Left lung (tissue), 14 donors: ENCODE results near the gene KLF3. TPM values are rescaled to one million over a fixed set of nuclear protein-coding genes. Genes with fewer than 3 reads are reported as not detected.

Source experiments
- ATAC-seq: fragments of 200-7000 bp; cut with Tn5 transposase; one replicate; pipeline ENCODE4 v1.9.1; 2020; ENCODE audit warnings: moderate library complexity
- DNase-seq, 4 donors: peaks; one replicate each; pipeline ENCODE4 v3.0.0-alpha.2; 2013 to 2020
- H3K27ac ChIP-seq, 2 donors: fragments of 200-600 bp; sonication (generic) in 1 of 2; one replicate each; pipeline versions ENCODE4 v1.5.0 to v1.8.0; 2020 to 2021
- H3K27me3 ChIP-seq, 2 donors: fragments of 200-600 bp; sonication (generic) in 1 of 2; one replicate each; pipeline versions ENCODE4 v1.5.0 to v1.8.0; 2020 to 2021
- H3K36me3 ChIP-seq, 2 donors: fragments of 200-600 bp; sonication (generic) in 1 of 2; one replicate each; pipeline versions ENCODE4 v1.5.0 to v1.8.0; 2020 to 2021
- H3K4me1 ChIP-seq, 2 donors: fragments of 200-600 bp; one replicate each; pipeline ENCODE4 v1.8.0; 2021
- H3K4me3 ChIP-seq, 2 donors: fragments of 200-600 bp; sonication (generic) in 1 of 2; one replicate each; pipeline versions ENCODE4 v1.5.0 to v1.8.0; 2020 to 2021; ENCODE audit warnings: mild to moderate bottlenecking in 1 of 2
- H3K9me3 ChIP-seq, 2 donors: fragments of 200-600 bp; sonication (generic) in 1 of 2; one replicate each; pipeline versions ENCODE4 v1.5.0 to v1.8.0; 2020 to 2021
- intact Hi-C, 2 donors: fragments of 100-400 bp; cut with DNase I; formaldehyde crosslinking; loops; one replicate each; pipeline versions ENCODE4 v1.11.2 to v1.14.2; 2022
- long read RNA-seq, 12 donors: library from polyadenylated mRNA in 2 of 12; unstranded in 2 of 12; transcript quantifications; one replicate each; pipeline ENCODE4 v2.0.0 and lab custom pipeline, GENCODE V29; 2019 to 2026
- polyA plus RNA-seq, 6 donors: library from polyadenylated mRNA; unstranded; fragments of 120-200 nt; gene quantifications; one replicate each; pipeline ENCODE4 v1.2.1, GENCODE V29; 2013; ENCODE audit not compliant: insufficient read length in 6 of 6
- total RNA-seq, 2 donors: library from RNA; stranded (reverse); fragmentation: NEBNext Ultra II Directional; extraction: Animal tissue kit (Norgen Biotek cat#: 25700); gene quantifications; one replicate each; pipeline ENCODE4 v1.2.1, GENCODE V29; 2021
- TF ChIP-seq, protein P1 (sequence below), 2 donors: fragments of 200-600 bp; sonication (generic) in 1 of 2; IDR thresholded peaks; one replicate each; pipeline versions ENCODE4 v1.5.0 to v1.8.0; 2021; ENCODE audit warnings: antibody characterized with exemption in 2 of 2
- donor health status: DM: no; HTN: yes; CAD: no.
- donor health status: DM: no; HTN: no; CAD: no.

Gene KLF3
- 10 to 100 TPM; 43.5 to 59.8 TPM for total RNA-seq
- 10 to 100 TPM; 43.2 to 51.7 (median 48.0) TPM for polyA plus RNA-seq
- long read RNA-seq, donor 1, full-length matches to known transcripts = 12 of 31 reads
- long read RNA-seq, donor 1, partial matches to known transcripts = 19 of 31 reads
- long read RNA-seq, donor 1, other reads (novel, unspliced or antisense) = 0 of 31 reads
- long read RNA-seq, donor 2, full-length matches to known transcripts = 10 of 58 reads
- long read RNA-seq, donor 2, partial matches to known transcripts = 48 of 58 reads
- long read RNA-seq, donor 2, other reads (novel, unspliced or antisense) = 0 of 58 reads
- long read RNA-seq, donor 3, full-length matches to known transcripts = 9 of 9 reads
- long read RNA-seq, donor 3, partial matches to known transcripts = 0 of 9 reads
- long read RNA-seq, donor 3, other reads (novel, unspliced or antisense) = 0 of 9 reads
- long read RNA-seq, donor 4, full-length matches to known transcripts = 21 of 27 reads
- long read RNA-seq, donor 4, partial matches to known transcripts = 6 of 27 reads
- long read RNA-seq, donor 4, other reads (novel, unspliced or antisense) = 0 of 27 reads
- long read RNA-seq, donor 5, full-length matches to known transcripts = 15 of 25 reads
- long read RNA-seq, donor 5, partial matches to known transcripts = 10 of 25 reads
- long read RNA-seq, donor 5, other reads (novel, unspliced or antisense) = 0 of 25 reads
- long read RNA-seq, donor 6, full-length matches to known transcripts = 5 of 30 reads
- long read RNA-seq, donor 6, partial matches to known transcripts = 25 of 30 reads
- long read RNA-seq, donor 6, other reads (novel, unspliced or antisense) = 0 of 30 reads
- long read RNA-seq, donor 7, partial matches to known transcripts = 0 of 2 reads
- long read RNA-seq, donor 7, other reads (novel, unspliced or antisense) = 0 of 2 reads
- long read RNA-seq, donor 8, full-length matches to known transcripts = 11 of 17 reads
- long read RNA-seq, donor 8, partial matches to known transcripts = 6 of 17 reads
- long read RNA-seq, donor 8, other reads (novel, unspliced or antisense) = 0 of 17 reads
- long read RNA-seq, donor 9 = 0 reads
- long read RNA-seq, donor 10, full-length matches to known transcripts = 19 of 30 reads
- long read RNA-seq, donor 10, partial matches to known transcripts = 7 of 30 reads
- long read RNA-seq, donor 10, other reads (novel, unspliced or antisense) = 4 of 30 reads
- long read RNA-seq, donor 11, full-length matches to known transcripts = 7 of 14 reads
- long read RNA-seq, donor 11, partial matches to known transcripts = 7 of 14 reads
- long read RNA-seq, donor 11, other reads (novel, unspliced or antisense) = 0 of 14 reads
- long read RNA-seq, donor 12, full-length matches to known transcripts = 10 of 16 reads
- long read RNA-seq, donor 12, partial matches to known transcripts = 6 of 16 reads
- long read RNA-seq, donor 12, other reads (novel, unspliced or antisense) = 0 of 16 reads

DNA sequence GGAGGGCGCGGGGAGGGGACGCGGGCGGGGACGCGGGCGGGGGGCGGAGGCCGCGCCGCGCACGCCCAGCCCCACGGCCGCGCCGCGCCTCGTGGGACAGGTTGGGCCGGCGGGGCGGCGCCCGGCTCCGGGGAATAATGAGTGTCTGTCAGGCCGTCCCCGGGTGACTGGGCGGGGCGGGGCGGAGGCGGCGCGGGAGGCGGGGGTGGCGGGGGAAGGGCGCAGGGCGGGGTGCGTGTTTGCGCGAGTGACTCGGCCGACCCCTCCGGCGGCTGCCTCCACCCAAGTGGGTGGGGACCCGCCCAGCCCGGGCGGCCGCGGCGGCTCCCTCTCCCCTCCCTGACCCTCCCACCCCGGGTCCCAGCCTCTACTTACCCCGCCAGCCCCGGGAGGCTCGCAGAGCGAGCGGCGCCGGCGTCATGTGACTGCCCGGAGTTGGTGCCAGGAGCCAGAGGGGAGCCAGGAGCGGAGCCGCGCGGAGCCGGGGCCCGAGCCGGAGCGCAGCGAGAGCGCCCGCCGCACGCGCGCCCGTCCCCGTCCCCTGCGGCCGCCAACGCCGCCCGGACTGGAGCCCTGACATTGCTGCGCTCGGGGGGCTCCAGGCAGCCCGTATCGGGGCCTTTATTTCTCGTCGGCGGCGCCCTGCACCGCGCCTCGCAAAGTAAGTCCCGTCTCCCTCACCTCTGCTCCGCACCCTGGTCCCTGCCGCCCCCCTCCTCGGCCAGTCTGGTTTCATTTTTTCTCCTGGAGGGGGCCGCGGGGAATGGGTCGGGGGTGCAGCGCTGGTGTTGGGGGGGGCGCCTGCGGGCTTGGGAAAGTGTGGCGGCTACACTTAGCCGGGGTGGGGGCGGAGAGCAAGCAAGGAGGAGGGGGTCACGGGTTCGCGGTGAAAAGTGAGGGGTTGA is at the start of gene KLF3:
KLF3 (plus strand) TSS at position 399 of the 905 bp plus-strand sequence. CDS start 16,427 bp downstream, outside the sequence.
- peaks cover 24 to 57% of the 10 kb centered on the region in 2 donors for H3K4me1 ChIP-seq
- intact Hi-C loops = no loop called here
- H3K36me3 ChIP-seq = no peaks in the 10 kb centered on the region
- H3K27me3 ChIP-seq = no peaks in the 10 kb centered on the region
- TF ChIP-seq, protein P1, sequence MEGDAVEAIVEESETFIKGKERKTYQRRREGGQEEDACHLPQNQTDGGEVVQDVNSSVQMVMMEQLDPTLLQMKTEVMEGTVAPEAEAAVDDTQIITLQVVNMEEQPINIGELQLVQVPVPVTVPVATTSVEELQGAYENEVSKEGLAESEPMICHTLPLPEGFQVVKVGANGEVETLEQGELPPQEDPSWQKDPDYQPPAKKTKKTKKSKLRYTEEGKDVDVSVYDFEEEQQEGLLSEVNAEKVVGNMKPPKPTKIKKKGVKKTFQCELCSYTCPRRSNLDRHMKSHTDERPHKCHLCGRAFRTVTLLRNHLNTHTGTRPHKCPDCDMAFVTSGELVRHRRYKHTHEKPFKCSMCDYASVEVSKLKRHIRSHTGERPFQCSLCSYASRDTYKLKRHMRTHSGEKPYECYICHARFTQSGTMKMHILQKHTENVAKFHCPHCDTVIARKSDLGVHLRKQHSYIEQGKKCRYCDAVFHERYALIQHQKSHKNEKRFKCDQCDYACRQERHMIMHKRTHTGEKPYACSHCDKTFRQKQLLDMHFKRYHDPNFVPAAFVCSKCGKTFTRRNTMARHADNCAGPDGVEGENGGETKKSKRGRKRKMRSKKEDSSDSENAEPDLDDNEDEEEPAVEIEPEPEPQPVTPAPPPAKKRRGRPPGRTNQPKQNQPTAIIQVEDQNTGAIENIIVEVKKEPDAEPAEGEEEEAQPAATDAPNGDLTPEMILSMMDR (IDR thresholded peaks at IDR 0.05) = no peak
- H3K9me3 ChIP-seq = no peaks in the 10 kb centered on the region
- H3K4me3 ChIP-seq = peak within 1 kb of the TSS; percentile 77 to 84
- H3K27ac ChIP-seq = peak within 1 kb of the TSS; percentile 99 to 100
- DNase-seq (peak; percentile 87 to 99 (median 95)), ATAC-seq (peak; percentile 82)

DNA sequence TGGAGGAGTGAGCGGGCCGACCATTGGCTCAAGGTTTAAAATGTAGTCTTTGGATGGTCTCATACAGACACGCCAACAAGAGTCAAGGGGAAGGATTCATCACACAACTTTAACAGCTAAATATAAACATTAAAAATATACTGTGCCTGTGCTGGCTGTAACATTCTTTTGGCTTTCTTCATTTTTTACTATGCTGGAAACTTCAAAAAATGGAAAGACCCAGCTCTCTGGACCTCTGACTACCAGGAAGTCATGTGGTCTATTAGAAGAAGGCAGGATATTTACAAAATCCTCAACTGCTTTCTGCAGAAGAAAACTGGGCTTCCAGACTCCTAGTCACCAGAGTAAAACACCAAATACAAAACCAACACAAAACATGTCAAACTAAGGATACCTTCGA is 49.8 kb upstream of the KLF3 start:
- H3K4me3 ChIP-seq = no peak overlapping the region
- peaks cover 15 to 74% of the 10 kb centered on the region in 2 donors for H3K4me1 ChIP-seq
- intact Hi-C loops = no loop called here
- DNase-seq (no peak), ATAC-seq (no peak)
- no peak overlapping the region for H3K27ac ChIP-seq
- H3K36me3 ChIP-seq = no peaks in the 10 kb centered on the region
- TF ChIP-seq, protein P1 (IDR thresholded peaks at IDR 0.05) = no peak
- H3K27me3 ChIP-seq = no peaks in the 10 kb centered on the region
- no peaks in the 10 kb centered on the region for H3K9me3 ChIP-seq

DNA sequence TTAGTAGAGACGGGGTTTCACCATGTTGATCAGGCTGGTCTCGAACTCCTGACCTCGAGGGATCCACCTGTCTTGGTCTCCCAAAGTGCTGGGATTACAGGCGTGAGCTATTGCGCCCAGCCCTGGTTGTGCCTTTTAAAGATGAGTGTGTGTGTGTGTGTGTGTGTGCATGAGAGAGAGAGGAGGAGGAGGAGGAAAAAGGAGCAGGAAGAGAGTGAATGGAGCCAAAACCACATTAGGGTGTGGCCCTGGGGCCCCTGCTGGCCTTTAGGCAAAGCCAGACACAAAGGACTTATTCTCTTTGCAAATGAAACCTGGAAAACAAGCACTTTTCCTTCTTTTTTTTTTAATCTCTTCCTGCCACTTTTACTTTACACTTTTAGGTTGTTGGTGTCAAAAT is 48.2 kb upstream of the KLF3 start:
- H3K9me3 ChIP-seq = no peaks in the 10 kb centered on the region
- DNase-seq = no peak
- no peak overlapping the region for H3K4me3 ChIP-seq
- H3K36me3 ChIP-seq = no peaks in the 10 kb centered on the region
- ATAC-seq = no peak
- intact Hi-C loops = no loop called here
- no peaks in the 10 kb centered on the region for H3K27me3 ChIP-seq
- no peak overlapping the region for H3K27ac ChIP-seq
- TF ChIP-seq, protein P1 (IDR thresholded peaks at IDR 0.05) = no peak
- peaks cover 25 to 73% of the 10 kb centered on the region in 2 donors for H3K4me1 ChIP-seq

DNA sequence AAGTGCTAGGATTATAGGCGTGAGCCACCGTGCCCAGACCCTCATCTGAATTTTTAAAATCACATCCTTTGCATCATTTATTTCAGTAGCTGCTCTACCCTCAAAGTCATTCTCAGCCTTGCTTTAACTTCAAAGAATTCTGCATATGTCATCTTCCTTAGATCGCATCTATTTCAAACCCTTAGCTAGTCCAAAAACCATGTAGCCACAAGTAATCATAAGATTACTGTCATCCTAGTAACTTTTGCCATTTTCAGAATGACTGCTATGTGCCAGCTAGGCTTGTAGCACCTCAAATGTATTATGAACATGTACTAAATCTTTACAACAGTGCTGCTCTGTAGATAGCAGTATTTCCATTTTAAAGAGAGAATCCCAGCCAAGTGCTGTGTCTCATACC is 45.5 kb upstream of the KLF3 start:
- Histone ChIP-seq H3K36me3 (no peaks in the 10 kb centered on the region), H3K27ac (no peak overlapping the region), H3K27me3 (no peaks in the 10 kb centered on the region), H3K9me3 (no peaks in the 10 kb centered on the region), H3K4me3 (no peak overlapping the region), H3K4me1 (peaks cover 25 to 62% of the 10 kb centered on the region in 2 donors)
- intact Hi-C loops = no loop called here
- DNase-seq = no peak
- ATAC-seq = no peak
- TF ChIP-seq, protein P1 (IDR thresholded peaks at IDR 0.05) = no peak
